ENCODE measurements around the gene NABP1.

The NABP1 gene

GRCh38 chr2:191677646-191678436 is at the start of gene NABP1:
NABP1 (plus strand) TSS chr2:191678136; CDS start chr2:191678615, 479 bp downstream.
- DNase-seq (ENCODE audit: low spot score) = peak; percentile 99
- Histone ChIP-seq H3K4me3 (peak within 1 kb of the TSS; percentile 84), H3K27ac (peak within 1 kb of the TSS; percentile 87 to 92)
- TF ChIP-seq CTCF (IDR thresholded peaks at IDR 0.05) = no peak

GRCh38 chr2:191629001-191629453 is 48.9 kb upstream of the NABP1 start:
- Histone ChIP-seq H3K4me3 (no peak overlapping the region), H3K27ac (no peak overlapping the region)
- DNase-seq (ENCODE audit: low spot score) = no peak
- no peak for TF ChIP-seq CTCF (IDR thresholded peaks at IDR 0.05)

- DNase-seq (ENCODE audit: low spot score) = no peak
- H3K4me3 ChIP-seq = no peak overlapping the region
- H3K27ac ChIP-seq = no peak overlapping the region
- no peak for TF ChIP-seq CTCF (IDR thresholded peaks at IDR 0.05)
Measured at GRCh38 chr2:191629976-191630712, 47.8 kb upstream of the NABP1 start.

- no peak for TF ChIP-seq CTCF (IDR thresholded peaks at IDR 0.05)
- no peak for DNase-seq (ENCODE audit: low spot score)
- H3K27ac ChIP-seq = no peak overlapping the region
- H3K4me3 ChIP-seq = no peak overlapping the region
Measured at GRCh38 chr2:191631754-191632153, 46.2 kb upstream of the NABP1 start.

GRCh38 chr2:191632426-191632825 is 45.5 kb upstream of the NABP1 start:
- no peak for DNase-seq (ENCODE audit: low spot score)
- Histone ChIP-seq H3K4me3 (no peak overlapping the region), H3K27ac (no peak overlapping the region)
- no peak for TF ChIP-seq CTCF (IDR thresholded peaks at IDR 0.05)

- H3K27ac ChIP-seq = no peak overlapping the region
- H3K4me3 ChIP-seq = no peak overlapping the region
- DNase-seq (ENCODE audit: low spot score) = no peak
- TF ChIP-seq CTCF (IDR thresholded peaks at IDR 0.05) = no peak
Measured at GRCh38 chr2:191634791-191635190, 43.1 kb upstream of the NABP1 start.
